HUES64 (cell line): Measurements from ENCODE around the gene DSG2.

Experiments
- H3K27ac ChIP-seq: 2 replicates; pipeline ENCODE4 v1.7.0; 2013; ENCODE audit warnings: low read depth, low read length, inconsistent platforms
- H3K27me3 ChIP-seq: 2 replicates; pipeline ENCODE4 v1.6.1; 2013; ENCODE audit warnings: mild to moderate bottlenecking, low read length; ENCODE audit not compliant: insufficient read depth
- H3K36me3 ChIP-seq: 2 replicates; pipeline ENCODE4 v1.6.1; 2013; ENCODE audit warnings: mild to moderate bottlenecking, low read length; ENCODE audit not compliant: insufficient read depth
- H3K4me1 ChIP-seq: 2 replicates; pipeline ENCODE4 v1.6.1; 2013; ENCODE audit warnings: mild to moderate bottlenecking, low read length, moderate library complexity; ENCODE audit not compliant: insufficient read depth
- H3K4me3 ChIP-seq: 2 replicates; pipeline ENCODE4 v1.5.1; 2013; ENCODE audit warnings: mild to moderate bottlenecking, low read length, moderate library complexity
- H3K9ac ChIP-seq: 2 replicates; pipeline ENCODE4 v1.6.1; 2013; ENCODE audit warnings: mild to moderate bottlenecking, low read depth, low read length
- H3K9me3 ChIP-seq: 2 replicates; pipeline ENCODE4 v1.6.1; 2013; ENCODE audit warnings: low read depth, low read length; ENCODE audit not compliant: insufficient read depth
- WGBS: fragments of 150-250, 120-280 bp; methylation state at CpG from one replicate; pipeline ENCODE4 v1.1.7; 2013; ENCODE audit warnings: missing lambda C conversion rate; 5-methylcytosine and 5-hydroxymethylcytosine counted together

The DSG2 gene

GRCh38 chr18:31592506-31593157 lies 94.7 kb downstream of the DSG2 start:
- H3K9ac ChIP-seq: no peak overlapping the region
- peaks cover 2% of the 10 kb centered on the region; the same call in 1 of the 2 replicates for H3K4me1 ChIP-seq
- H3K4me3 ChIP-seq: no peak overlapping the region
- no peaks in the 10 kb centered on the region for H3K36me3 ChIP-seq
- H3K27ac ChIP-seq: no peak overlapping the region
- no peaks in the 10 kb centered on the region for H3K9me3 ChIP-seq
- 95% methylated on average over 10 of the region's 10 CpGs for WGBS
- H3K27me3 ChIP-seq: no peaks in the 10 kb centered on the region

DNA sequence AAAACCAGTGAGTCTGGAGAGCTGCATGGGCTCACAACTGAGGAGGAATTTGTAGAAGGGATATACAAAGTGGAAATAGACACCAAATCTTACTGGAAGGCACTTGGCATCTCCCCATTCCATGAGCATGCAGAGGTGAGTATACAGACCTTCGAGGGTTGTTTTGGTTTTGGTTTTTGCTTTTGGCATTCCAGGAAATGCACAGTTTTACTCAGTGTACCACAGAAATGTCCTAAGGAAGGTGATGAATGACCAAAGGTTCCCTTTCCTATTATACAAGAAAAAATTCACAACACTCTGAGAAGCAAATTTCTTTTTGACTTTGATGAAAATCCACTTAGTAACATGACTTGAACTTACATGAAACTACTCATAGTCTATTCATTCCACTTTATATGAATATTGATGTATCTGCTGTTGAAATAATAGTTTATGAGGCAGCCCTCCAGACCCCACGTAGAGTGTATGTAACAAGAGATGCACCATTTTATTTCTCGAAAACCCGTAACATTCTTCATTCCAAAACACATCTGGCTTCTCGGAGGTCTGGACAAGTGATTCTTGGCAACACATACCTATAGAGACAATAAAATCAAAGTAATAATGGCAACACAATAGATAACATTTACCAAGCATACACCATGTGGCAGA lies 97.3 kb downstream of the DSG2 start:
- Histone ChIP-seq H3K9me3 (no peaks in the 10 kb centered on the region), H3K4me3 (no peak overlapping the region), H3K4me1 (no peaks in the 10 kb centered on the region), H3K36me3 (no peaks in the 10 kb centered on the region), H3K27me3 (no peaks in the 10 kb centered on the region), H3K27ac (no peak overlapping the region), H3K9ac (no peak overlapping the region)
- WGBS: 97% methylated on average over 5 of the region's 5 CpGs

DNA sequence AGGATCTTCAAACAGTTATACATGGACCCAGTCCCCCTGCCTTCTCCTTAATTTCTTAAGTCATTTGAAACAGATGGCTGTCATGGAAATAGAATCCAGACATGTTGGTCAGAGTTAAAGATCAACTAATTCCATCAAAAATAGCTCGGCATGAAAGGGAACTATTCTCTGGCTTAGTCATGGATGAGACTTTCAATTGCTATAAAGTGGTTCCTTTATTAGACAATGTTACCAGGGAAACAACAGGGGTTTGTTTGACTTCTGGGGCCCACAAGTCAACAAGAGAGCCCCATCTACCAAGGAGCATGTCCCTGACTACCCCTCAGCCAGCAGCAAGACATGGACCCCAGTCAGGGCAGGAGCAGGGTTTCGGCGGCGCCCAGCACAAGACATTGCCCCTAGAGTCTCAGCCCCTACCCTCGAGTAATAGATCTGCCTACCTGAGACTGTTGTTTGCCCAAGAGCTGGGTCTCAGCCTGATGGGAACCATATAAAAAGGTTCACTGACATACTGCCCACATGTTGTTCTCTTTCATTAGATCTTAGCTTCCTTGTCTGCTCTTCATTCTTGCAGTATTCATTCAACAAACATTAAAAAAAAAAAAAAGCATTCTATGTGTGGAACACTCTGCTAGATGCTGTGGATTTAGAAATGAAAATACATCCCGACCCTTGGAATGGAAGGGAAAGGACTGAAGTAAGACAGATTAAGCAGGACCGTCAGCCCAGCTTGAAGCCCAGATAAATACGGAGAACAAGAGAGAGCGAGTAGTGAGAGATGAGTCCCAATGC lies 98.3 kb downstream of the DSG2 start:
- Histone ChIP-seq H3K27ac (no peak overlapping the region), H3K9ac (no peak overlapping the region)

GRCh38 chr18:31598021-31598805 lies 100.2 kb downstream of the DSG2 start:
- Histone ChIP-seq H3K27ac (no peak overlapping the region), H3K9ac (no peak overlapping the region), H3K4me1 (no peaks in the 10 kb centered on the region), H3K4me3 (no peak overlapping the region), H3K9me3 (no peaks in the 10 kb centered on the region), H3K36me3 (no peaks in the 10 kb centered on the region), H3K27me3 (no peaks in the 10 kb centered on the region)
- WGBS: 94% methylated on average over 13 of the region's 13 CpGs

More for the DNA sequence above, 98.3 kb downstream of the DSG2 start:
- no peaks in the 10 kb centered on the region for H3K27me3 ChIP-seq
- no peak overlapping the region for H3K4me3 ChIP-seq
- H3K9me3 ChIP-seq: no peaks in the 10 kb centered on the region
- H3K4me1 ChIP-seq: no peaks in the 10 kb centered on the region
- H3K36me3 ChIP-seq: no peaks in the 10 kb centered on the region
- 94% methylated on average over 9 of the region's 9 CpGs for WGBS
